ENCODE measurements around the gene BHLHA9.
"Not testable (repeated sequence)": the region's sequence is repeated elsewhere in the genome, so short reads cannot be mapped to it uniquely, and the experiment has no call there.

BHLHA9 gene

GRCh38 chr17:1300371-1300905 lies 30.2 kb downstream of the BHLHA9 start:
- no peak for DNase-seq (ENCODE audit: low spot score)

GRCh38 chr17:1301546-1301945 lies 31.3 kb downstream of the BHLHA9 start:
- no peak for DNase-seq (ENCODE audit: low spot score)

- no peak for DNase-seq (ENCODE audit: low spot score)
Measured at GRCh38 chr17:1302761-1303160, 32.5 kb downstream of the BHLHA9 start.

GRCh38 chr17:1304522-1304921 lies 34.3 kb downstream of the BHLHA9 start:
- no peak for DNase-seq (ENCODE audit: low spot score)

- no peak for DNase-seq (ENCODE audit: low spot score)
Measured at GRCh38 chr17:1304962-1305563, 34.8 kb downstream of the BHLHA9 start.

- DNase-seq (ENCODE audit: low spot score): not testable (repeated sequence)
Measured at GRCh38 chr17:1307829-1308228, 37.6 kb downstream of the BHLHA9 start.

- no peak for DNase-seq (ENCODE audit: low spot score)
Measured at GRCh38 chr17:1312261-1312870, 42.1 kb downstream of the BHLHA9 start.

GRCh38 chr17:1313270-1314005 lies 43.2 kb downstream of the BHLHA9 start:
- no peak for DNase-seq (ENCODE audit: low spot score)

GRCh38 chr17:1315409-1315808 lies 45.2 kb downstream of the BHLHA9 start:
- DNase-seq (ENCODE audit: low spot score): no peak

- no peak for DNase-seq (ENCODE audit: low spot score)
Measured at GRCh38 chr17:1315891-1316403, 45.7 kb downstream of the BHLHA9 start.
